ENCODE results near the gene SLC2A5.

GRCh38 chr1:9057851-9058250 is 11.6 kb downstream of the SLC2A5 start:
- TF ChIP-seq CTCF (IDR thresholded peaks at IDR 0.05) (no peak), POLR2A (IDR thresholded peaks at IDR 0.05) (no peak)
